Neuronal stem cell (in vitro differentiated cells): Measurements from ENCODE around the gene DDIT3.

Source experiments
- DNase-seq: peaks from one replicate; pipeline ENCODE4 v3.0.0-alpha.2; 2013; ENCODE audit warnings: low spot score
- H2AFZ ChIP-seq: one replicate; pipeline ENCODE4 v1.6.1; 2013; ENCODE audit warnings: mild to moderate bottlenecking, low read length, inconsistent platforms
- H2AK5ac ChIP-seq: 2 replicates; pipeline ENCODE4 v1.6.1; 2013; ENCODE audit warnings: low read depth, mild to moderate bottlenecking, inconsistent platforms, low read length, moderate library complexity, mixed read lengths
- H2BK120ac ChIP-seq: 2 replicates; pipeline ENCODE4 v1.6.1; 2013; ENCODE audit warnings: low read depth, mild to moderate bottlenecking, inconsistent platforms, low read length, moderate library complexity, mixed read lengths
- H2BK12ac ChIP-seq: one replicate; pipeline ENCODE4 v1.6.1; 2013; ENCODE audit warnings: low read length, inconsistent platforms
- H2BK15ac ChIP-seq: 2 replicates; pipeline ENCODE4 v1.6.1; 2013; ENCODE audit warnings: mild to moderate bottlenecking, low read length, inconsistent platforms, mixed read lengths
- H2BK5ac ChIP-seq: one replicate; pipeline ENCODE4 v1.6.1; 2013; ENCODE audit warnings: inconsistent platforms, mild to moderate bottlenecking, low read length, moderate library complexity
- H3K14ac ChIP-seq: one replicate; pipeline ENCODE4 v1.6.1; 2013; ENCODE audit warnings: low read length, inconsistent platforms
- H3K18ac ChIP-seq: 2 replicates; pipeline ENCODE4 v1.6.1; 2013; ENCODE audit warnings: low read length, inconsistent platforms
- H3K23ac ChIP-seq: 2 replicates; pipeline ENCODE4 v1.6.1; 2013; ENCODE audit warnings: low read depth, mild to moderate bottlenecking, mixed read lengths, low read length, inconsistent platforms; ENCODE audit not compliant: poor library complexity
- H3K27ac ChIP-seq: replicated peaks from 3 replicates; pipeline ENCODE4 v1.5.1; 2013; ENCODE audit warnings: low read length, inconsistent platforms
- H3K27me3 ChIP-seq, 3 experiments: 2 replicates each; pipeline ENCODE4 v1.6.1; 2013; ENCODE audit warnings: low read length in 3 of 3, mild to moderate bottlenecking in 2 of 3, inconsistent platforms in 1 of 3, low read depth in 1 of 3, mixed read lengths in 1 of 3, moderate library complexity in 1 of 3; ENCODE audit not compliant: control insufficient read depth in 3 of 3, insufficient read depth in 3 of 3
- H3K36me3 ChIP-seq, 2 donors: replicated peaks in 1 of 2; 2 replicates each; pipeline ENCODE4 v1.6.1; 2013; ENCODE audit warnings: low read length in 2 of 2; ENCODE audit not compliant: control insufficient read depth in 2 of 2, insufficient read depth in 2 of 2
- H3K4ac ChIP-seq: 2 replicates; pipeline ENCODE4 v1.6.1; 2013; ENCODE audit warnings: inconsistent platforms, mild to moderate bottlenecking, low read length, moderate library complexity
- H3K4me1 ChIP-seq, 2 donors: 1 replicate in 1 of 2; 2 replicates in 1 of 2; pipeline ENCODE4 v1.6.1; 2013; ENCODE audit warnings: low read length in 2 of 2, low read depth in 1 of 2; ENCODE audit not compliant: control insufficient read depth in 2 of 2, insufficient read depth in 1 of 2
- H3K4me2 ChIP-seq: one replicate; pipeline ENCODE4 v1.6.1; 2013; ENCODE audit warnings: mild to moderate bottlenecking, low read length, inconsistent platforms; ENCODE audit not compliant: insufficient read depth, poor library complexity, severe bottlenecking
- H3K4me3 ChIP-seq, 2 donors: 2 replicates each; pipeline ENCODE4 v1.5.1; 2013; ENCODE audit warnings: low read length in 2 of 2, mild to moderate bottlenecking in 2 of 2, inconsistent platforms in 1 of 2, moderate library complexity in 1 of 2
- H3K79me1 ChIP-seq: one replicate; pipeline ENCODE4 v1.6.1; 2013; ENCODE audit warnings: low read depth, mild to moderate bottlenecking, inconsistent platforms, low read length, moderate library complexity
- H3K9ac ChIP-seq: one replicate; pipeline ENCODE4 v1.6.1; 2013; ENCODE audit warnings: mild to moderate bottlenecking, low read depth, low read length, inconsistent platforms; ENCODE audit not compliant: poor library complexity
- H3K9me3 ChIP-seq, 2 donors: replicated peaks in 1 of 2; 2 replicates each; pipeline versions ENCODE3 to v1.6.1; 2013; ENCODE audit warnings: low read length in 2 of 2, mild to moderate bottlenecking in 2 of 2, inconsistent platforms in 1 of 2, low read depth in 1 of 2, mixed read lengths in 1 of 2, moderate library complexity in 1 of 2; ENCODE audit not compliant: control insufficient read depth in 2 of 2, insufficient read depth in 1 of 2
- H4K8ac ChIP-seq: one replicate; pipeline ENCODE4 v1.6.1; 2013; ENCODE audit warnings: low read depth, mild to moderate bottlenecking, inconsistent platforms, low read length, moderate library complexity
- H4K91ac ChIP-seq: one replicate; pipeline ENCODE4 v1.6.1; 2013; ENCODE audit warnings: low read length, low read depth, mild to moderate bottlenecking, inconsistent platforms; ENCODE audit not compliant: poor library complexity
- WGBS, 2 donors: extraction: QIAGEN DNeasy Blood & Tissue Kit; methylation state at CpG; one replicate each; pipeline ENCODE4 v1.1.7; 2013; ENCODE audit warnings: missing lambda C conversion rate in 2 of 2, mixed read lengths in 1 of 2; ENCODE audit not compliant: insufficient read length in 2 of 2, insufficient replicate concordance in 1 of 2; ENCODE audit errors: extremely low coverage in 2 of 2; 5-methylcytosine and 5-hydroxymethylcytosine counted together

Gene DDIT3

DNA sequence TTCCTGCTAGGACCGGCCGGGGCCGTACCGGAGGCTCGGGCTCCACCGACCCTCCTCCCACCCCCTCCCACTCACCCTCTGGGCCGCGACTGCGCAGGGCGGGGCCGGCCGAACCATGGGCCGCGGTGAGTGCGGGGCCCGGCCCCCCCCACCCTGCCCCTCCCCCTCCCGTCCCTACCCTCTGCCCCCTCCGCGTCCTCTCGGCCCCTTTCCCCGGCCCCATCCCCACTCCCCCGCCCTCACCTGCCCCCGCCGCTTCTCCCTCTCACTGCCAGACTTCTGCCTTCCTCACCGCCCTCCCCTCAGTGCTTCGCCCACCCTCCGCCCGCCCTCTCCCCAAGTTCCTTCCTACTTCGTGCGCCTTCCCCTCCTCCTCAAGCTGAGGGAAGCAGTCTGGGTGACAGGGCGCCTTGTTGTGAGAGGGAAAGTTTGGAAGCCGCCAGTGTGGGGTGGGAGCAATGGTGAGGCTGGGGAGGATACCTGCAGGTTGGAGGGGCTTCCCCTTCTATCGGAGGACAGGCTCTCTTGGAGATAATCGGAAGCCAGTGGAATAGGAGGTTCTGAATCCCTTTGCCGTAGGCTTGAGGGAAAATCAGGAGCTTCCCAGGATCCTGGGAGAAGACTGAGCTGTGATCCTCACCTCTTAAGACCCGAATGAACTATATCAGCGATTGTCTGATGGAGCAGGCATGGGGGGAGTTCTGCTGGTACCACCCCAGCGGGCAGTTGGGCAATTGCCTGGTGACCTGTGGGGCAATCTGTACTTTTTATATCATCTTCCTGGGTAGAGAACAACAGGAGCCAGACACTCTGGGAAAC lies 2.8 kb upstream of the DDIT3 start:
- Histone ChIP-seq H3K4me1 (peaks cover 27 to 30% of the 10 kb centered on the region in 2 donors), H3K4ac (no peak overlapping the region)
- no CpG with 5 or more reads among the region's 38 CpGs for WGBS, 2 donors

GRCh38 chr12:57522011-57522886 lies 1.9 kb upstream of the DDIT3 start, which contains the start of gene MBD6:
TSS of gene MBD6 (plus strand) at chr12:57522824. CDS start at chr12:57524304, 1,480 bp downstream.
- peak within 1 kb of the TSS; percentile 94 for H3K27ac ChIP-seq
- no peak within 1 kb of the TSS for H2BK120ac ChIP-seq
- peak within 1 kb of the TSS; percentile 94 for H3K9ac ChIP-seq
- DNase-seq = peak; percentile 90
- H3K4ac ChIP-seq = no peak within 1 kb of the TSS
- peaks cover 12 to 56% of the 10 kb centered on the region in 2 donors for H3K36me3 ChIP-seq
- no peaks in the 10 kb centered on the region for H3K9me3 ChIP-seq
- peak within 1 kb of the TSS; percentile 94 for H3K18ac ChIP-seq
- H3K4me2 ChIP-seq = peak within 1 kb of the TSS; percentile 85
- no peak within 1 kb of the TSS for H4K91ac ChIP-seq
- H3K79me1 ChIP-seq = peaks cover 3% of the 10 kb centered on the region
- H2BK12ac ChIP-seq = no peak within 1 kb of the TSS
- H2AFZ ChIP-seq = peak within 1 kb of the TSS; percentile 85
- H3K4me1 ChIP-seq = peaks cover 27 to 30% of the 10 kb centered on the region in 2 donors
- peak within 1 kb of the TSS; percentile 52 for H3K23ac ChIP-seq
- H3K14ac ChIP-seq = peak within 1 kb of the TSS; percentile 42
- peak within 1 kb of the TSS; percentile 58 for H2AK5ac ChIP-seq
- H4K8ac ChIP-seq = peak within 1 kb of the TSS; percentile 0
- peak within 1 kb of the TSS; percentile 22 for H2BK15ac ChIP-seq
- H2BK5ac ChIP-seq = no peak within 1 kb of the TSS
- peak within 1 kb of the TSS; percentile 67 to 80 for H3K4me3 ChIP-seq
- WGBS, 2 donors = no CpG with 5 or more reads among the region's 57 CpGs
- H3K27me3 ChIP-seq = peaks cover 0 to 2% (median 0%) of the 10 kb centered on the region in 3 experiments

More for the DNA sequence above, 2.8 kb upstream of the DDIT3 start:
- Histone ChIP-seq H2AK5ac (peak overlapping the region; percentile 58), H3K27me3 (peaks cover 0 to 2% (median 0%) of the 10 kb centered on the region in 3 experiments), H3K79me1 (peaks cover 3% of the 10 kb centered on the region), H2BK12ac (no peak overlapping the region), H2BK120ac (no peak overlapping the region), H3K36me3 (peaks cover 14 to 56% of the 10 kb centered on the region in 2 donors), H3K9me3 (no peaks in the 10 kb centered on the region), H2BK15ac (peak overlapping the region; percentile 22), H3K4me3 (peak overlapping the region; percentile 67 to 79), H3K18ac (peak overlapping the region; percentile 94), H4K8ac (no peak overlapping the region), H3K4me2 (peak overlapping the region; percentile 85), H4K91ac (no peak overlapping the region), H2BK5ac (no peak overlapping the region), H3K27ac (peak overlapping the region; percentile 94), H3K23ac (peak overlapping the region; percentile 52), H2AFZ (peak overlapping the region; percentile 85), H3K14ac (peak overlapping the region; percentile 42), H3K9ac (peak overlapping the region; percentile 94)
- DNase-seq = peak; percentile 50

- Histone ChIP-seq H3K18ac (no peak overlapping the region), H3K79me1 (peaks cover 3% of the 10 kb centered on the region), H2BK120ac (no peak overlapping the region), H4K8ac (no peak overlapping the region), H3K9ac (no peak overlapping the region), H2AFZ (peak overlapping the region; percentile 16), H2BK12ac (no peak overlapping the region), H3K27me3 (peaks cover 0 to 2% (median 0%) of the 10 kb centered on the region in 3 experiments), H3K4ac (no peak overlapping the region), H3K4me1 (peaks cover 27 to 30% of the 10 kb centered on the region in 2 donors), H2BK5ac (no peak overlapping the region), H2AK5ac (no peak overlapping the region), H4K91ac (no peak overlapping the region), H3K23ac (no peak overlapping the region), H3K14ac (no peak overlapping the region), H3K36me3 (peaks cover 15 to 56% of the 10 kb centered on the region in 2 donors), H3K9me3 (no peaks in the 10 kb centered on the region), H2BK15ac (no peak overlapping the region), H3K27ac (peak overlapping the region; percentile 31), H3K4me3 (peak overlapping the region in 1 of 2 donors; percentile 67), H3K4me2 (peak overlapping the region; percentile 37)
- peak; percentile 57 for DNase-seq
- WGBS, 2 donors = no CpG with 5 or more reads among the region's 17 CpGs
Measured at GRCh38 chr12:57521525-57522010, 1.3 kb upstream of the DDIT3 start.
